Inflammatory macrophage (primary cell): ENCODE data around the gene EFCC1.
"Not testable (repeated sequence)": the region's sequence is repeated elsewhere in the genome, so short reads cannot be mapped to it uniquely, and the experiment has no call there.

ENCODE experiments used
- DNase-seq, 2 donors: peaks; one replicate each; pipeline ENCODE4 v3.0.0-alpha.2; 2020 to 2022

The EFCC1 gene

GRCh38 chr3:129056451-129057173 is 55.5 kb downstream of the EFCC1 start:
- DNase-seq: no peak

- no peak for DNase-seq
Observed at GRCh38 chr3:129057249-129057648, 56.1 kb downstream of the EFCC1 start.

- DNase-seq: no peak
Observed at GRCh38 chr3:129058441-129059200, 57.5 kb downstream of the EFCC1 start.

GRCh38 chr3:129059311-129059958 is 58.3 kb downstream of the EFCC1 start:
- no peak for DNase-seq

- DNase-seq: no peak
Observed at GRCh38 chr3:129060276-129061022, 59.3 kb downstream of the EFCC1 start, which contains the start of gene GP9. TSS of gene GP9 (plus strand) at chr3:129060779. CDS start at chr3:129061740, 961 bp downstream.

GRCh38 chr3:129061023-129061887 is 60.2 kb downstream of the EFCC1 start:
- DNase-seq: no peak

DNA sequence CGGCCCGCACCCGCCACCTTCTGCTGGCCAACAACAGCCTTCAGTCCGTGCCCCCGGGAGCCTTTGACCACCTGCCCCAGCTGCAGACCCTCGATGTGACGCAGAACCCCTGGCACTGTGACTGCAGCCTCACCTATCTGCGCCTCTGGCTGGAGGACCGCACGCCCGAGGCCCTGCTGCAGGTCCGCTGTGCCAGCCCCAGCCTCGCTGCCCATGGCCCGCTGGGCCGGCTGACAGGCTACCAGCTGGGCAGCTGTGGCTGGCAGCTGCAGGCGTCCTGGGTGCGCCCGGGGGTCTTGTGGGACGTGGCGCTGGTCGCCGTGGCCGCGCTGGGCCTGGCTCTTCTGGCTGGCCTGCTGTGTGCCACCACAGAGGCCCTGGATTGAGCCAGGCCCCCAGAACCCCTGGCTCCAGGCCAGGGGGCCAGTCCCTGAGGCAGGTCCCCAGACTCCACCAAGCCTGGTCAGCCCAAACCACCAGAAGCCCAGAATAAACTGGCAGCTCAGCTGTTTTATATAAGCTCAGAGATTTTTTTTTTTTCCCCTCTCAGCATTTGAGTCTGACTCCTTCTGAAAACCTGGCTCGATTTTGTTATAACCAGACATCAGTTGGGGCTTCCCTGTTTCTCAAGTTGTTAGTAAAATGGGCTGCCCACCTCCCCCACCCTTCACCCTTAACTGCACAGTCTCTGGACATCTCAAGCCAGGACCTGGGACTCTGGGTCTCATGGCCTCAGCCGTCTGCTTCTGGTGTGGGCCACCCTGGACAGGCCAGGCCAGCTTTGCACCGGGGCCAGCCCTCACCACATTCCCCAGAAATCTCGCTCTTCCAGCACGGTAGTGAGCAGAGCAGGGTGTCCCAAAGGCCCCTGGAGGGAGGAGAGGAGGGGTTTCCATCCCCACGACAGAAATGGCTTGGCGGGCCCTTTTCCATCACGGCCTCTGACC is 61.1 kb downstream of the EFCC1 start:
- no peak for DNase-seq

DNA sequence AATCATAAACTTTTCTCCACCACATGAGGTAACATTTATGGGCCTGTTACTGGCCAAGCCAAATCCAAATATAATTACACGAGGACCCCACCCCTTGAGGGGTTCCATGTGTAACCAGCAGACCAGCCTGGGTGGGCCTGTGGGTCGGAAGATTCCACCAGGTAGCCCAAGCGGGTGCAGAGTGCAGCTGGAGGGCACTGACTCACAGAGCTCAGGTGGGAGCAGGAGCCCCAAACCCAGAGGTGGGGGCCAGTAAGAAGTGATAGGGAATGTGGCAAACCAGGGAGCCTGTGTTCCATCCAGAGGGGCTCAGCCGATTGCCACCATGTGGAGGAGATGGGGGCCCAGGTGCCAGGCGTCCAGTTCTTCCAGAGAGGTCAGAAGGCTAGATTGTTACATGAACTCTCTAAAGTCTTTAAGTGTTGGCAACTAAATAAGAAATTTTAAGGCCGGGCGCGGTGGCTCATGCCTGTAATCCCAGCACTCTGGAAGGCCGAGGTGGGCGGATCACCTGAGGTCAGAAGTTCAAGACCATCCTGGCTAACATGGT is 62.1 kb downstream of the EFCC1 start:
- DNase-seq: no peak

DNA sequence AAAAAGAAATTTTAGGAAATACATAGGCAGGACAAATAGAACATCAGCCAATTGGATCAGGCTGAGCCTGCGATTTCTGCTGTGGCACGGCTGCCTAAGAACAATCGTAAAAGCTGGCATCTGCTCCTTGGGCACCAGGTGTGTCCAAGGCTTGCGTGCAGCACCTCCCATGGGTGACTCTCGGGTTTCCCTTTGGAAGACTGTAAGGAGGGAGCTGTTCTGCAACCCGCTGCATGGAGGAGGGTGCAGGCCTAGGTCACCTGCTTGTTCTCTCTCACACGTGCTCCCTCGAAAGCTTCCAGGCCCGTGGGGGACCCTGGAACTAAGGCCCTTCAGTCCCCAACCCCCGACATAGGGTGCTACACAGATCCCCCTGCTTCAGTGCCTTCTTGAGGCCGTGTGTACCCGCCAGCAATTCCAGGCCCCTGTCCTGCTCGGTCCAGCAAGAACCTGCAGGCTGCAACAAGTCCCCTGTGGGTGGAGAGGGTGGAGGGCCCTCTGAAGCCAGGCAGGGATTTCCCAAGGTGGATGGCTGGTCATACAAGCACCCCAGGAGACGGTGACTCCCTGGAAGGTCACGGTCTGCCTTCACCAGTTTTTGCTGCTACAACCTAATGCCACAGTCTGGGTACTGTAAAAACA is 62.9 kb downstream of the EFCC1 start:
- no peak for DNase-seq

- no peak for DNase-seq
Observed at GRCh38 chr3:129065016-129065719, 64.1 kb downstream of the EFCC1 start.

- no peak for DNase-seq
Observed at GRCh38 chr3:129065720-129066073, 64.6 kb downstream of the EFCC1 start.

DNA sequence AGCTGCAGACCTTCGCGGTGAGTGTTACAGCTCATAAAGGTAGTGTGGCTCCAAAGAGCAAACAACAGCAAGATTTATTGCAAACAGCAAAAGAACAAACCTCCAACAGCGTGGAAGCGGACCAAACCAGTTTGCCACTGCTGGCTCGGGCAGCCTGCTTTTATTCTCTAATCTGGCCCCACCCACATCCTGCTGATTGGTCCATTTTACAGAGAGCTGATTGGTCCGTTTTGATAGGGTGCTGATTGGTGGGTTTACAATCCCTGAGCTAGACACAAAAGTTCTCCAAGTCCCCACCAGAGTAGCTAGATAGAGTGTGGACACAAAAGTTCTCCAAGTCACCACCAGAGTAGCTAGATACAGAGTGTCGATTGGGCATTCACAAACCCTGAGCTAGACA is 66.6 kb downstream of the EFCC1 start:
- not testable (repeated sequence) for DNase-seq

GRCh38 chr3:129068291-129068886 is 67.3 kb downstream of the EFCC1 start:
- peak; percentile 3 to 41 for DNase-seq

DNA sequence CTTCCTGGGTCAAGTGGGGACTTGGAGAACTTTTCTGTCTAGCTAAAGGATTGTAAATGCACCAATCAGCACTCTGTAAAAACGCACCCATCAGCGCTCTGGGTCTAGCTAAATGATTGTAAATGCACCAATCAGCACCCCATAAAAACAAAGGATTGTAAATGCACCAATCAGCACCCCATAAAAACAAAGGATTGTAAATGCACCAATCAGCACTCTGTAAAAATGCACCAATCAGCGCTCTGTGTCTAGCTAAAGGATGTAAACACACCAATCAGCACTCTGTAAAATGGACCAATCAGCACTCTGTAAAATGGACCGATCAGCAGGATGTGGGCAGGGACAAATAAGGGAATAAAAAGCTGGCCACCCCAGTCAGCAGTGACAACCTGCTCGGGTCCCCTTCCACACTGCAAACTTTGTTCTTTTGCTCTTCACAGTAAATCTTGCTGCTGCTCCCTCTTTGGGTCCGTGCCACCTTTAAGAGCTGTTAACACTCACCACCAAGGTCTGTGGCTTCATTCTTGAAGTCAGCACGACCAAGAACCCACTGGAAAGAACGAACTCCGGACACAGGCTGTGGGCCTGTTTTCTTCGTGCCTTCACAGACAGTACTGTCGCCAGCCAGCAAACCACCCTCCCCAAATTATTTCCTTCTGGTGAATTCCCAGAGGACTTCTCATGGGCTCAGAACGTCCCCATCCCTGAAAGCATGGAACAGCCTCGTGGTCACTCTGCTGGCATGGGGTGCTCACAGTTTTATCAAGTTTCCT is 68.4 kb downstream of the EFCC1 start:
- DNase-seq: not testable (repeated sequence)

DNA sequence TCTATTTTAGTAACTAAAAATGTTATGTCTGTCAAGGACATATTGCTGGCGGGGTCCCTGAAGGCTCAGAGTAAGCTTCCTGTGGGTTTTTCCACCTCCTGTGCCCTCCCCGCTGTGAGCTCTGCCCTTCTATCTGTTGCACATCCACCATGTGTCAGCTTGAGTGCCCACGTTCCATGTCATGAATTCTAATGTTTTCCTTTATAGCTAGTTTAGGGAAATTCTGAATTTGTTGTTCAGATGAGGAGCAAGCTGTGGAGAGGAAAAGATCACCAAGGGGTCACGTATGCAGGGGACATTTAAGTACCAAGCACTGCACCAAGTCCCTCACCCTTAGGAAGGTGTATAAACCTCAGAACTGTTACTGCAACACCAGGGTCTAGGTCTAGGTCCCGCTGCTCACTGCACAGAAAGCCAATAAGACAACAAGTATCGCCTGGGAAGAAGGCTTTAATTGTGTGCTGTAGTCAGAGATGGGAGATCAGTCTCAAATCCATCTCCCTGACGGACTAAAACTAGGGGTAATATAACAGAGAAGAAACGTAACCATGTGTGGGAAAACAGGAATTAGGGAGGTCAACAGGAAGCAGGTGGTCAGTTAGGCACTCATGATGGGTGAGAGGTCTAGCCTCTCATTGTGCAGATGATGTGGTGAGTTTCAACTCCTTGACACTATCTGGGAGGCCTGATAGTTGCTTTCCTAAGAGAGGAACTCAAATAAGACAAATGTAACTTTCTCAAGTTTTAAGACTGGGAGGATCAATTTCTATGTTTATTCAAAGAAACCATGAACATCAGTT is 69.2 kb downstream of the EFCC1 start:
- DNase-seq: peak in 1 of 2 donors; percentile 11

- DNase-seq: no peak
Observed at GRCh38 chr3:129077222-129077621, 76.1 kb downstream of the EFCC1 start.

GRCh38 chr3:129078510-129078909 is 77.4 kb downstream of the EFCC1 start:
- no peak for DNase-seq
